HG03432 (cell line): ENCODE data around the gene HELZ.

Experiments used
- ATAC-seq: cut with Tn5 transposase; IDR thresholded peaks from one replicate; pipeline ENCODE4 v1.9.1; 2021; ENCODE audit warnings: mild to moderate bottlenecking, moderate library complexity; ENCODE audit not compliant: unreplicated experiment

HELZ gene

DNA sequence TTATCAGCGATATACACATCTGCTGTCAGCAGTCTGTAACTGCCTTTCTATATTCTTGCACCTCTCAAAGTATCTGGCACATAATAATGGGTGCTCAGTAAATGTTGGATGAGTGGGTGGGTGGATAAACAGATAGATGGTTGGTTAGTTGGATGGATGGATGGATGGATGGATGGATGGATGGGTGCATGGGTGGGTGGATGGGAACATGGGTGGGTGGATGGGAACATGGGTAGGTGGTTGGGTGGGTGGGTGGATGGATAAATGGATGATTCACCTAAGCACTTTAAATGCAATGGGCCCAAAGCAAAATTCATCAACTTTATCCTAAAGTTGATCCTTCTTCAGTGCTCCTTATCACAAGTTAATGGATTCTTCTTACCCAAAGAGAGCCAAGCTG lies 48.6 kb downstream of the HELZ start:
- ATAC-seq = no peak

DNA sequence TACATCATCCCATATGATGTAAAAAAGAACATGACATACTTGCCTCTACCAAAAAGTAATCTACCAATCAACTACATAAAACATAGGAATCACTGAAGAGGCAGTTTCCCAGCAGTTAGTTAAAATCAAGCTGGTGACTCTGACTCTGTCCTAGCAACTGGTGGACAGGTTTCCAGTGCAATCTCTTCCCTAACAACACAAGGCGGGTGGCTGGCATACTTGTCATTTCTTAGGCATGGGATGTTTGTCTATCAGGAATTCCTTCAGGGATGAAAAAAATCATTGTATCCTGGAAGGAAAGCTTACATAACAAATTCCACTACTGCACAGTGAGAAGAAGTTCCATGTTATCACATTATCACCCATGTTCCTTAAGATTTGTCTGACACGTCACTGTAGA lies 50.9 kb downstream of the HELZ start:
- ATAC-seq = no peak

DNA sequence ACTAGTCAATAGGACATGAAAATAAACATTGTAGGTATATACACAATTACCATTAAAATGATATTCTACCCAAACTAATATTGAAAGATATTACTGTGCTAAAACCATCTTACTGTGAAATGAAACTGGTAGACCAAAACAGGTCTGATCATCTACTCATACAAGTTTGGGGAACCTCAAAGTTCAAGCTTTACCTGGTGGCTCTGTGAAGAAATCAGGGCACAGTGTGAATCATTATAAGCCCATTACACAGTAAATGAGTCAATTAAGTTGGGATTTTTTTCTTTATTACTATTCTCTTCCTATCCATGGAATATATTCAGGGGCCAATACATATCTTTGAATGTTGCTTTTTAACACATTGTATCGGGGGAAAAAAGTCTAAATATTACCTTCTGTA lies 57.1 kb downstream of the HELZ start:
- no peak for ATAC-seq

DNA sequence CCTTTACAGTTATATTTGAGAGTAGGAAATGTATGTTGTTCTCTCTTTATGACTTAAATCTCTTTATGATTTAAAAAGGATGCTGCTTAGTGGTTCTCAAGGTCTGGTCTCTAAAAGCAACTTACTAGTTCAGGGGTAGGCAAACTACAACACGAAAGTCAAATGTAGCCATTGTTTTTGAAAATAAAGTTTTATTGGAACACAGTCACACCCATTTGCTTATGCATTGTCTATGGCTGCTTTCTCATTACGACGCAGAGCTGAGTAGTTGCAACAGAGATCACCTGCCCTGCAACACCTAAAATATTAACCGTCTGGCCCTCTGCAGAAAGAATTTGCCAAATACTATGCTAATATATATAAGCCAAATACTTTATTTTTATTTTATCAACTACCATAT lies 58.2 kb downstream of the HELZ start:
- no peak for ATAC-seq

DNA sequence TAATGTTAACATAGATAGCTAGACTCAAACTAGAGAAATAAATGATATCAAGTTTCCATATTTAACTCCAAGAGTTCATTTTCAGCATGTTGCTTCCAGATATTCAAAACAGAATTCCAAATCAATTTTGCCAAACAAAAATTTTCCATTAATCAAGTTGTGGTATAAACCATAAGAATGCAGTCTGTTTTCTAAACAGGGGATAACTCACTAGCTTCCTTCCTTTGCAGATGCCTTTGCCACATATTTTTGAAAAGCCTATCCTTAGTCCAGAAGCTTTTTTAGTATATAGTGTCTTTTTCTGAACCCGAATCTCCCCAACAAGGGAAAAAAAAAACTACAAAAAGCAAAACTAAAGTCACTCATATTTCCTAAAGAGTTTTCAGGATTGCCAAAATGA lies 61.5 kb downstream of the HELZ start:
- no peak for ATAC-seq

DNA sequence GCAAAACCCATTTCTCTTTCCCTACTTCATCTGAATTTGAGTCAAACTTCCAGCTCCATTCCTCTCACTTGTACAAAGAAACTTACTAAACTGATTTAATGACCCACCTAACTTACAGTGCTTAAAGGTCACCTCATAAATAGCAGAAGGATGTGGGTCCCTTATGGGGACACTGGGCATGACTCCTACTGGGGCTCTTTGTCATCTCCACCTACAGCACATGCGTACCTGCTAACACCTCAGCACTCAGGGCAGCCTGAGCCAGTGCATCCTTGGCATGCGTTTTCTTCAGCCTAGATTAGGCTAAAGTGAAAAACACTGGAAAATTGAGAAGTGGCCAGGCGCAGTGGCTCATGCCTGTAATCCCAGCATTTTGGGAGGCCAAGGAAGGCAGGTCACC lies 63.2 kb downstream of the HELZ start:
- ATAC-seq = no peak

DNA sequence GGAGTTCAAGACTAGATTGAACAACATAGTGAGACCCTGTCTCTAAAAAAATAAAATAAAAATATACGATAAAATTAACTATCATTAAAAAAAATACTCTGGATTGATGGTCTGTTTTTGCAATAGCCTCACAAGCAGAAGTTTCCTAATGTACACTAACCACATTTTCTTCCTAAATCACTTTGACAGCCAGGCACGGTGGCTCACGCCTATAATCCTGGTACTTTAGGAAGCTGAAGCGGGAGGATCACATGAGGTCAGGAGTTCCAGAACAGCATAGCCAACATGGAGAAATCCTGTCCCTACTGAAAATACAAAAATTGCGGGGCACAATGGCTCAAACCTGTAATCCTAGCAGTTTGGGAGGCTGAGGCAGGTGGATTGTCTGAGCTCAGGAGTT lies 64.7 kb downstream of the HELZ start:
- no peak for ATAC-seq

DNA sequence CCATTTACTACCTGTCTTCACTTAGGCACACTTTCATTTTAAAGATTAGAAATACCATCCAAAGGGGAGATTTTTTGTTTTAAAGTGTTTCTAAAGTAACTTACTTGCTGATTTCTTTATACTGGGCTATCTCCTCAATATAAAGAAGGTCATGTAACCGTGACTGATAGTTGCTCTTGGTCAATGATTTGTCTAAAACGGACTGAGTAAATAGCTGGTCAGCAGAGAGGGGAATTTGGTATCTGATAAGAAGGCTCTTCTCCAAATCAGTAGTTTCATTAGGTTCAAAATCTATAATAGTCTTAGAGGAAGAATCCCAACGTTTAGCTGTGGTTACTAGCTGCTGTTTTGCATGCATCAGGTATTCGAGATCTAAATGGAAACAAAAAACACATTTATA lies 66.4 kb downstream of the HELZ start:
- no peak for ATAC-seq

DNA sequence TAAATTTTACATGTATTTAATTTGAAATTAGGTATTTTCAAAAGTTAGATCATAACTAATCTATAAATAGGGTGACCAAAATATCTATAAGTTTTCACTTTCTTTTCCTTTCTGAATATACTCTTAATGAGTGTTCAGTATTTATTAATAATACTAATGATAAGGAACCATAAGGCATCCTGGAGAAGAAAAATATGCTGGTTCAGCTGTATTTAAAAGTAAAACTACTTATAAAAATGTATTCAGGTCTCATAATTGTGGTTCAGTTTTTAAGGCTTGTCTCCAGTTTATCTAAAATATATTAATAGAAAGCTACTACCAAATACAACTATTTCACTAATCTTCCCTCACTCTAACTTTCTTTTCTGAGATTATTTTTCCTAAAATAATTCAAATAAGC lies 67.3 kb downstream of the HELZ start:
- ATAC-seq = no peak

DNA sequence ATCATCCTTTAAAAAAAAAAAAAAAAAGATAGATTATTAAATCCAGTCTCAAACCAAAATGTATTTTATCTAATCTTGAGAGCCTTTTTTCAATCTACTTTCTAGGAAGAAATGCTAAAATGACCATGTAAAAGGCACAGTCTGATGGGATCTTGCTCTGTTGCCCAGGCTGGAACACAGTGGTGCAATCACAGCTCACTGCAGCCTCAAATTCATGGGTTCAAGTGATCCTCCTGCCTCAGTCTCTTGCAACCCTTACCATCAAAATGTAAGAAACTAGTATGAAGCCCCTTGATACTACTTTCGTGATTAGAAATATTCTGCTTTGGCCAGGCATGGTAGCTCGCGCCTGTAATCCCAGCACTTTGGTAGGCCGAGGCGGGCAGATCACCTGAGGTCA lies 70.8 kb downstream of the HELZ start:
- ATAC-seq = no peak

DNA sequence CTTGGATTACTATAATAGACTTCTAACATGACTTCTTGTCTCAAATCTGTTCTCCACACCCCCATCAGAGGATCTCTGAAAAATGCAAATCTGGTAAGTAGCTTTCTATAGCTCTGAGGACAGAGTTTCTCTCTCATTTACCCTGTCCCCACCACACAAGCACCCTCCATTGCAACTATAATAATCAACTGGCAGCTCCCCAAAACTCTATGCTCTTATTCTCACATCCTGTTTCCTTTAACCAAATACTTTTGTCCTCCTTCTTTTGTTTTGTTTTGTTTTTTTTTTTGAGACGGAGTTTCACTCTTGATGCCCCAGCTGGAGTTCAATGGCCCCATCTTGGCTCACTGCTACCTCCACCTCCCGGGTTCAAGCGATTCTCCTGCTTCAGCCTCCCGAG lies 73.4 kb downstream of the HELZ start:
- ATAC-seq = peak; percentile 96

DNA sequence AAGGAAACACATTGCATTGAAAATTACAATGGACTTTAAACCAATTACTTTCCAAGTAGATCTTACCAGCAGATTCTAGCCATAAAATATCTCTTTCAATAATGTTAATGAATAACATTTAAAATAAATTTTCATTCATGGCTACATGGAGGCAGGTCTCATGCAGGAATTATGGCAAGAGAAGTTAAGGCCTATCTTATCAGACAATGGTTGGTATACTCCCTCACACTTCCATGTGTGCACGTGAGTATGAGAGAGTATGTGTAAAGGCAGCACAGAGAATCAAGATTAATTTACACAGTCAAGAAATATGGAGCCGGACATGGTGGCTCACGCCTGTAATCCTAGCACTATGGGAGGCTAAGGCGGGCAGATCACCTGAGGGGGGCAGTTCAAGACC lies 76.5 kb downstream of the HELZ start:
- no peak for ATAC-seq

DNA sequence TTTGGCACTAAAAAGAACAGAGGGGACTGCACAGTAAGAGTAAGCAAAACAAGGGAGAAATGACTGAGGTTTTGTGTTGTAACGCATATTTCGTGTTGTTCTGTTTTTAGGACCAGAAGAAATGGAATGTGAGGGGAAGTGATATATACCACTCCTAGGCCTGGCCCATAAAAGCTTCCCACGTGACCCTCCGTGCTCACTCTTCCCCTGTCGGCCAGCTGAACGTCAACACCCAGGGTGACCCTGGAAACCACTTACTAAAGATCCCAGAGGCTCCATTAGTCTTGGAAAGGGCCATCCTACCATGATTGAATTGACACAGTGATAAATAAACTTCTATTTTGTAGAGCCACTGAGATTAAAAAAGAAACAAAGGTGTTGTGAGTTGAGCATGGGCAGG lies 79.8 kb downstream of the HELZ start:
- no peak for ATAC-seq

DNA sequence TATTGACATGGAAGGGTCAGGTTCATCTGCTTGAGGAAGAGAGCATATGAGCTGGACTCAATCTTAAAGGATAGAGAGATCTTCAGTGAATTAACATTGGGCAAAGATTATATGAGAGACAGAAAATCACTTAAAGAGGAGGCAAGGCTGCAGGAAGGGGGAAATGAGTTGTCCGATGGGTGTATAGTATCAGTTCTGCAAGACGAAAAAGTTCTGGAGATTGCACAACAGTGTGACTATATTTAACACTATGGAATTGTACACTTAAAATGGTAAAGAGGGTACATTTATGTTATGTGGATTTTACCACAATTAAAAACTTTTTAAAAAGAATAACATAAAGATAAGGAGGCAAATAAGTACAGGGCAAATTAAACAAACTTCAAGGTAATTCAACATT lies 80.7 kb downstream of the HELZ start:
- no peak for ATAC-seq

DNA sequence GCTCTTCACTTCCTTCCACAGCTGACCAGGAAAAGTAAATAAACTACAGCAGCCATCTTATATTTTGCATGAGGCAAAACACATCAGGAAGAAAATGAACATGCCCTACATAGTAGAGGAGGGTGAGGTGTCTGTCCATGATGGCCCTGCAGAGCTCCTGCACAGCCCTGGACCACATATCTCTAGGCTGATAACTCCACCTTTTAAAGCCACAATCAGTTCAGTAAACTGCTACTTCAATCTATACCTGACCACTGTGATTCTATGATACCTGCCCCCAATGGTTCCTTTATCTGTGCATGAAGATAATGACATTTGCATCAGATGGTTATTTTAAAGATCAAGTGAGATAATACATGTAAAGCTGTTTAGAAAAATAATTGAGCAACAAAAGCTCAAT lies 82.2 kb downstream of the HELZ start:
- no peak for ATAC-seq

DNA sequence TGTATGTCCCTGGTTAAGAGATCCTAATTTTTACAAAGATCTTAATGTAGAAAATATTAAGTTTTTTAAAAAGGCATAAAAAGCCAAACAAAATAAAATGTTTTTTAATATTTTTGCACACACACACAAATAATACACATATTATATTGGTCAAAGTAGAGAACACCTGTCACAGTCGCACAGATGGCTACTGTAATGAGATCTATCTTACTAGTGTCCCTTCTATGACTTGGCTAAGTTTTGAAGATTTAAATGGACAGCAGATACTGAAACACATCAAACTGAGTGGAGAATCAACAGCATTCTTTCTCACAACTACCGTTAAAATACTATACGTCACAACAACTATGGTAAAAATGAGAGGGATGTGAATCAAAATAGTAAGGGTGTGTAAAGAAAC lies 83.4 kb downstream of the HELZ start:
- no peak for ATAC-seq

DNA sequence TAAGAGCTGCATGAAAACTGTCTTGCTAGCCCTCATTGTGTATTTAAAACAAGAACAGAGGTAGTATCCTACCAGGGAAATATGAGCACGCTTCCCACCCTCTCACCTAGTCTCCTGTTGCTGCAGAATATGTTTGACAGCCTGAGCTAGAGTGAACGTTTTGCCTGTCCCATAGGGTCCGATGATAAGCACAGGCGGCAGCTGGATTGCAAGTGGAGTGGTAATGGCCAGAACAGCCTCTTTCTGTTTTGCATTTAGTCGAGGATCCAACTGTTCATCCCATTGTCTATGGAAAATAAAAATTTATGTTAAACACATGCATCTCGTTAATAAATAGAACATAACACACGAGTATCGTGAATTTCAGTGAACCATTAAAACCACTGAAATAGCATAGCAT lies 84.2 kb downstream of the HELZ start:
- ATAC-seq = no peak

DNA sequence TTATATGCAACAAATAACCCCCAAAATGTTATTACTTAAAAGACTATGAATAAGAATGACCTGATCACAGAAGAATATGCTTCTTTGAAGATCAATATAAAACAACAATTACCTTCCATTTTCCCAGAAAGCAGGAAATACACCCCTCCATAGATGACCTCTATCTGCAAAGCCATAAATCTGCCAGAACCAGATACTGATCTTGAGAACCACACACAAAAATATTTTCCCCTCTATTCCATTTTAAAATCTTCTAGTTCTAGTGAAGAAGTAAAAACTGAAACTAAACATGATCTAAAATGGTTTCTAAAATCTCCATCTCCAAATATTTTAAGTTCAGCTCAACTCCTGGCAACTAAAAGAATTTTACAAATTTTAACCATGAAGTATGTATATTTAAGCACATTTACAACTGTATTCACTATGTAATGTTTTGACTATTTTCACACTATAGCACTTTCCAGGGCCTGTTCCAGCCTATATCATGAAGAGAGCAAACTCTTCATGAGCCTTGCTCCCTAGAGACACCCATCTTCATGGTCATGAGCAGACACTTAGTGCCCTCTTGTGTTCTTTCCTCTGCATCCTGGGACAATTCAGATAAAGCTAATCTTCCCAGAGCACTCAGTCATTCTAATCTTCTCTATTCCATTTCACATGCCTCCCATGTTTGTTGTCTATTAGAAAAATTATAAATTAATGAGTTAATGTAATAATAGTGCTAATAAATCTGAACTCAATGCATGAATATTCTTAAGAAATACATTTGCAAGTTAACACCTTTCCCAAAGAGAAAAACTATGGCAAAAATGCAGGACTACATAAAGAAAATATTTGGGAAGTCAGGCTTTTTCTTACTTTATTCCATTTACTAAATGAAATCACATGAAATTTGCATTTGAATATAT lies 87.0 kb downstream of the HELZ start:
- ATAC-seq = no peak

DNA sequence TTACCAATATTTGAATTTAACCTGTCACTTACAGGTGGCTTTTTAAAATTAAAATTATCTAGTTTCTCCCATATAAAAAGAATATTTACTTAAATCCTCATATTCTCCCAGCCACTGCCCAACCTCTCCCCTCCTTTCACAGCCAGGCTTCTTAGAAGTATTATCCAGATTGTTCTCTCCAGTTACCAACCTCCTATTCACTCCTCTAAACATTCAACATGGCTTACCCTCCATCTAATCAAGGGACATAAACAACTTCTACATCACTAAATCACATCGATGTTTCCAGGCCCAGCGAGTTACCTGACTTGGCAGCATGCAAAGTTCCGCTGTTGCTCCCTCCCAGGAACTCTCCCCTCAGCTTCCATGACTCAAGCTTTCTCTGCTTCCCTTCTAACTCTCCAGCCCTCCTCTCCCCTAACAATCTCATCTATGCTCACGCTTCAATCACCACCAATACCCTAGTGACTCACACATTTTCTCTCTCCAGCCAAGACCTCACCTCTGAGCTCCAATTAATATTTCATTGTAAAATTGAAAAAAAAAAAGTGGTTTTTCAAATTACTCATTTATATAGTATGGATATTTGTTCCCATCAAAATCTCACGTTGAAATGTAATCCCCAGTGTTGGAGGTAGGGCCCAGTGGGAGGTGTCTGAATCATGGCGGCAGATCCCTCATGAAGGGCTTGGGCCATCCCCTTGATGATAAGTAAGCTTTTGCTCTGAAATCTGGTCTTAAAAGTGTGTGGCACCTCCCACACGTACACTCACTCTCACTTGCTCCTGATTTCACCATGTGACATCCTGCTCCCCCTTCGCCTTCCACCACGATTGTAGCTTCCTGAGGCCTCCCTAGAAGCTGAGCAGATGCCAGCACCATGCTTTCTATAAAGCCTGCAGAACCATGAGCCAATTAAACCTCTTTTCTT lies 88.5 kb downstream of the HELZ start:
- ATAC-seq = no peak

DNA sequence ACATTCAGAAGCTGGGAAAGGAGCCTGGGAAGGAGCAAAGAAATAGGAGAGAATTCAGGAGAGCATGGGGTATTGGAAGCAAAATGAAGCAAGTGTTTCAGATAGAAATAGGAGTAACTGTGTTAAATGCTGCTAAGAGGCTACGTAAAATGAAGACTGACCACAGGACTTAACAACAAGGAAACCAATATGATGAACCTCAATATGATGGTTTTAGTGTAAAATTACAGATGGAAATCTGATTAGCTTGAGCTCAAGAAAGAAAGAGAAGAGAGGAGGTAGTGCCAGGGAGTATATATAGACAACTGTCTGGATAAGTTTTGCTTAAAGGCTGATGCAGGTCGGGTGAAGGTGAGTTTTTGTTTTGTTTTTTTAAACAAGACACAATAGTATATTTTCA lies 92.2 kb downstream of the HELZ start:
- ATAC-seq = no peak

DNA sequence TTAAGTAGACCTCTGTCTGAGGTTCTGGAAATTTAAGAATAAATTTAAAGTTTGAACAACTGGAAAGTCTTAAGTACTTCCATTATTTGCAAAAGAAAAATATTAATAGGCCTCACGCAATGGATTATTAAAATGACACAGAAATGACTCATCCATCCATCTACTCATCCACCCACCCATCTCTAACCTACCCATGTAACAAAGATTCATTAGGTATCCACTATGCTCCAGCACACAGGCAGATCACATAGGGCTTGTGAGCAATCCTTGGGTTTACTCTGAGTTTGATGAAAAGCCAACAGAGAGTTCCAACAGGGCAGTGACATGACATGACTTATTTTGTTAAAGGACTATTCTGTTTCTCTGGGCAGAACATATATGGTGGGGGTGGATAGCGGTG lies 93.3 kb downstream of the HELZ start:
- ATAC-seq = no peak

DNA sequence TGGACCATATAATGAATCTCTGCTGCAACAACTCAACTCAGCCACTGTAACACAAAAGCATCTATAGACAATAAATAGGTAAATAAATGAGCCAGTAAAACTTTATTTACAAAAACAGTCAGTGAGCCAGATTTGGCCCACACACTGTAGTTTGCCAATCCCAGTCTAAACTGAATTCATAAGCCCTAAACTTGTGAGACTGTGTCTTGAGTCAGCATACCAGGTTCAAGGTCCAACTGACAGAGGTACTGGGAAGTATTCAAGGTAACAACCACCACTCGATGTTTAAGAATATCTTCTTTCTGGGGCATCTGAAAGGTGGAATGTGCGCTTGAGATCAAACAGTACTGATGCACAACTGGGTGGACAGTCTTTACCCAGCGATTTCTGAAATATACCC lies 94.2 kb downstream of the HELZ start:
- ATAC-seq = no peak
